Kidney epithelial cell (primary cell): Measurements from ENCODE around the gene MAPK8. TPM values are rescaled to one million over a fixed set of nuclear protein-coding genes. Genes with fewer than 3 reads are reported as not detected.

ENCODE experiments used
- DNase-seq: peaks from one replicate; pipeline ENCODE4 v3.0.0-alpha.2; 2010; ENCODE audit warnings: low read depth
- H3K27me3 ChIP-seq: 2 replicates; pipeline ENCODE4 v1.6.0; 2011; ENCODE audit warnings: low read length; ENCODE audit not compliant: control insufficient read depth, insufficient read depth
- H3K36me3 ChIP-seq: 2 replicates; pipeline ENCODE4 v1.5.1; 2011; ENCODE audit warnings: low read length; ENCODE audit not compliant: control insufficient read depth, insufficient read depth
- H3K4me3 ChIP-seq: 2 replicates; pipeline ENCODE4 v1.5.1; 2011; ENCODE audit warnings: low read depth, mild to moderate bottlenecking, control low read depth, low read length
- total RNA-seq: library from RNA; depleted of rRNA; stranded (reverse); fragments of >200 nt; gene quantifications from 2 replicates; pipeline ENCODE4 v1.2.3, GENCODE V29; 2015
- TF ChIP-seq, protein P1 (sequence below): IDR thresholded peaks from 2 replicates; pipeline ENCODE4 v1.5.1; 2011; ENCODE audit warnings: mild to moderate bottlenecking, moderate library complexity, low read length, control low read depth, inconsistent platforms; ENCODE audit not compliant: insufficient read depth, poor library complexity, severe bottlenecking

MAPK8 gene
- total RNA-seq, 1 donor from 2014 or later = 61.4 TPM

DNA sequence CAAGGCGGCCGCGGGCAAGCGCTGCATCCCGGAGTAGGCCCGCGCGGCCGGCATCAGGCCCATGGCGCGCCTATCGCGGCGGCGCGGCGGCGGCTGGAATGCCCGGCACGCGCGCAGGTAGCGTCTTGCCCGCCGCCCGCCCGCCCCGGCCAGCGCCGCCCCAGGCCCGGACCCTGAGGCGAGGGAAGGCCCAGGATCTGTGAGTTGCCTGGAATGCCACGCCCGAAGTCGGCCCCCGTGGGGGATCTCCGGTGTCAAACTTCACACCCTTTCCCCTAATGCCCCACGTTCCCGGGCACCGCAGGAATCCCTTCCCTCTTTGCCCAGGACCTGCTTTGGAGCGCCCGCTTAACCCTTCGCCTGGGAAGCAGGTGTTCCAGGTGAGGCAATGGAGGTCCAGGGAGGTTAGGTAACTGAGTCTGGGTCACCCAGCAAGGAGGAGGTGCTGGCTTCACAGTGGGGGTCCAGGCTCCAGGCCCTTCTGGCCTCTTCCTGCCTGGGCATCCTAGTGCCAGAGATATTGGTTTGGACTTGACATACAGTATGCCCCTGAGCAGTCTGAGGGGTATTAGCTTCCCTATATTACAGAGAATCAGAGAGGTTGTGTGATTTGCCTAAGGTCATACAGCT is 160.2 kb downstream of the MAPK8 start:
- Histone ChIP-seq H3K36me3 (no peaks in the 10 kb centered on the region), H3K27me3 (no peaks in the 10 kb centered on the region), H3K4me3 (no peak overlapping the region)
- TF ChIP-seq, protein P1, sequence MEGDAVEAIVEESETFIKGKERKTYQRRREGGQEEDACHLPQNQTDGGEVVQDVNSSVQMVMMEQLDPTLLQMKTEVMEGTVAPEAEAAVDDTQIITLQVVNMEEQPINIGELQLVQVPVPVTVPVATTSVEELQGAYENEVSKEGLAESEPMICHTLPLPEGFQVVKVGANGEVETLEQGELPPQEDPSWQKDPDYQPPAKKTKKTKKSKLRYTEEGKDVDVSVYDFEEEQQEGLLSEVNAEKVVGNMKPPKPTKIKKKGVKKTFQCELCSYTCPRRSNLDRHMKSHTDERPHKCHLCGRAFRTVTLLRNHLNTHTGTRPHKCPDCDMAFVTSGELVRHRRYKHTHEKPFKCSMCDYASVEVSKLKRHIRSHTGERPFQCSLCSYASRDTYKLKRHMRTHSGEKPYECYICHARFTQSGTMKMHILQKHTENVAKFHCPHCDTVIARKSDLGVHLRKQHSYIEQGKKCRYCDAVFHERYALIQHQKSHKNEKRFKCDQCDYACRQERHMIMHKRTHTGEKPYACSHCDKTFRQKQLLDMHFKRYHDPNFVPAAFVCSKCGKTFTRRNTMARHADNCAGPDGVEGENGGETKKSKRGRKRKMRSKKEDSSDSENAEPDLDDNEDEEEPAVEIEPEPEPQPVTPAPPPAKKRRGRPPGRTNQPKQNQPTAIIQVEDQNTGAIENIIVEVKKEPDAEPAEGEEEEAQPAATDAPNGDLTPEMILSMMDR = no peak
- no peak for DNase-seq

- no peaks in the 10 kb centered on the region for H3K36me3 ChIP-seq
- no peak for DNase-seq
- no peaks in the 10 kb centered on the region for H3K27me3 ChIP-seq
- H3K4me3 ChIP-seq = no peak overlapping the region
- TF ChIP-seq, protein P1 = no peak
Measured at GRCh38 chr10:48467669-48468068, 161.2 kb downstream of the MAPK8 start.

GRCh38 chr10:48468130-48468790 is 161.8 kb downstream of the MAPK8 start:
- TF ChIP-seq, protein P1 = no peak
- no peaks in the 10 kb centered on the region for H3K27me3 ChIP-seq
- no peak for DNase-seq

GRCh38 chr10:48468866-48469511 is 162.5 kb downstream of the MAPK8 start:
- Histone ChIP-seq H3K4me3 (no peak overlapping the region), H3K36me3 (no peaks in the 10 kb centered on the region), H3K27me3 (no peaks in the 10 kb centered on the region)
- TF ChIP-seq, protein P1 = no peak
- DNase-seq = no peak

More at GRCh38 chr10:48468130-48468790, 161.8 kb downstream of the MAPK8 start:
- Histone ChIP-seq H3K4me3 (no peak overlapping the region), H3K36me3 (no peaks in the 10 kb centered on the region)

DNA sequence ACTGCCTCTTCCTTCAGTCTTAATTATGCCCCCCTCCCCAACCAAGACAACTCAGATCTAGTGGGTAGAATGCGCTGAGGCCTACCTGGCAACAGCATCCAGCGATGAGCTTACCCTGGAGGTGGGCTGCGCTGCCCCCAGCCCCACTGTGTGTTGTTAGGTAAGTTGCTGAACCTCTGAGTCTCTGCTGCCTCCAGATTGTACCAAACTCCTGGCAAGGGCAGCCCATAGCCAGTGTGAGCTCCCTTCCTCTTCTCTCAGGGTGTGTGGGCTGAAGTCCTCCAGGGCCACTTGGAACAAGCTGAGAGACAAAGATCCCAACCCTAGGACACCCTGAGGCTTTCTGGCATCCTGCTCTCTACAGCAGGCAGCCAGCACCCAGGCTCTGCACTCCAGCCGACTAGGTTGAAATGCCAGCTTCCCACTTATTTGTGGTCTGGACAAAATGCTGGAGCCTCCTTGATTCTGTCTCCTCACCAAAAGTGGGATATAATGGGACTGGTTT is 163.1 kb downstream of the MAPK8 start:
- TF ChIP-seq, protein P1 = no peak
- no peak overlapping the region for H3K4me3 ChIP-seq

More for the DNA sequence above, 163.1 kb downstream of the MAPK8 start:
- DNase-seq = no peak
- no peaks in the 10 kb centered on the region for H3K27me3 ChIP-seq
- H3K36me3 ChIP-seq = no peaks in the 10 kb centered on the region
